Measurements from ENCODE around the gene RBBP8NL.
"Not testable (repeated sequence)": the region's sequence is repeated elsewhere in the genome, so short reads cannot be mapped to it uniquely, and the experiment has no call there.

RBBP8NL gene

DNA sequence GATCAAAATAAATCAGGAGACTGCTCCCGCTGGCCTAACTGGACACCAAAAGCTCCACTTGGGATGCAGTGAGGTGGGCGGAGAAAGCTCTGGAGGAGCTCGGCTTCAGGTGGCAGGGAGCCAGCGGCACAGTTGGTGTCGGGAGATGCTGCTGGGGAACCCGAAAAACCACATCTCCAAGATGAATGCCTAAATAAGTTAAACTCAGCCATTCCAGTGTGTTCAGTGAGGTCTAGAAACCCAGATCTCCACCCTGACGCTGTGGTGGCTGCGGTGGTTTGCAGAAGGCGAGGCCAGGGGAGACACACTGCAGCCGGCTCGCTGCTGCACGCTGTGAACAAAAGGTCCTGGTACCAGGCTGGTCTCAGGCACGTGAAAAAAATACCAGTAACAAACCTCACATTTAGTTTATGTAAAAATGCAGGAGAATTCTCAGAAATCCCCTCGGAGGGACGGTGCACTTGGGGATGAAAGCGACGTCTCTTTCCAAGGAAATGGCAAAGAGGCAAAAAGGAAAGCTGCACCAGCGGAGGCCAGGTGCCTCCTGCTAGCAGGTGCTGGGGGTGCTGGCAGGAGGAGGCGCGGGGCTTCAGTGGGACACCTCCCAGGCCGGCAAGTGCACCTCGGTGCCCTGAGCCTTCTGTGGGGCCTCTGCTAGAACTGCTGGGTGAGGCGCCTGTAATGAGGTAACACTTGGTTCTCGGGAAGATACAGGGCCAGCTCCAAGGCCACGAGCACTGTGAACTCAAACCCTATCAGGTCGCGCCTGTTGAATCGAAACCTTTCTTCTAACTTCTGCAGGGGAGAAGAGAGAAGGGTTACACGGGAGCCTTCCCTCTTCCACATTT lies 36.8 kb downstream of the RBBP8NL start:
- DNase-seq: no peak

DNA sequence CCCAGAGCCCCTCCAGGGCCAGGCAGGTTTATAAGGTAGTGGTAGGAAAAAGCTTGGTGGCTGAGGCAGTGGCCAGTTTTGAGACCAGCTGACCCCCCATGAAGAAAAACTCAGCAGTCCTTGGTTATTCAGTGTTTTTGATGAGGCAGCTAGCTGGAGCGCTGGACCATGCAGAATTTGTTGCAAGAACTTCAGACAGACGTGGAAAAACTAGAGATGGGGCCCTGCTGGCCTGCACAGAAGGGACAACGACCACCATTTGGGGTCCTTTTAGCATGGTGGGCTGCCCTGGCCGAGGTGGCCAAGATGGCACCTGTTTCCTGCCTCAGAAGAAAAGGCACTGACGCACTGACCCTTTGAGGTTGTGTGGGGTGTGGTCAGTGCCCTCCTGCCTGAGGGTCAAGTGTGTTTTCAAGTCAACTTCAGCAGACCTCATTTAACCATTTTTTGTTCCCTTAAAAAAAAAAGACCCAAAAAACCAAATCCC lies 37.7 kb downstream of the RBBP8NL start:
- DNase-seq: no peak

DNA sequence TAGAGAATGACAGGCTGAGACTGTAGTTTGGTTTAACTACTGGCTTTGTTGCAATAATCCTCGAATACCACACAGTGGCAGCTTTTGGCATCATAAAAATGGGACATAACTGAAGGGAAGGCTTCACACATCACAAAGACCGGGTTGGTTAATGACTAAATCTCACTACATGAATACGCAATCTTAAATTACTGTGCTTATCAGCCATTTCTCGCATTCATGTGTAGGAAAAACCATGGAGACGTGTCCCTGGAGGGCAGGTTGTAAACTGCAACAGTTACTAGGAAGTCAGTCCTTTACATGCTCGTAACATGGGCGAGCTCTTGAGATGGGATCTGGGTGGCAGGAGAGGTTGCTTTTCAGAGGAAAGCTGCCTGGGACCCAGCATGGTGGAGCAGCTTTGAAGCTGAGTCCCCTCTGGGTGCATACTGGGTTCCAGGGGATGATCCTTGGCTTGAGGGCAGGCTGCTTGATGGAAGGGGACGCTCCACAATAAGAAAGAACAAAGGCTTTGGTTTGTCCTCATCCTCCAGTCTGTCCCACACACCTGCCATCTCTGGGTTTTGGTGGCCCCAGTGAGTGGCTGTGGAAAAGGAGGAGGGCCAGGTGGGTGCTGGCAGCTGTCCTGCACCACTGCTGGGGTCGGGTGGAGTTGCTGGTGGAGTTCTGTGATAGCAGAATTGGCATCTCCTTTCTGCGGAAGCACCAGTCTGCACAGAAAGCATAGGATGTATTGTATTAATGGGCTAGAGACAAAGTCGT lies 38.3 kb downstream of the RBBP8NL start:
- no peak for DNase-seq

DNA sequence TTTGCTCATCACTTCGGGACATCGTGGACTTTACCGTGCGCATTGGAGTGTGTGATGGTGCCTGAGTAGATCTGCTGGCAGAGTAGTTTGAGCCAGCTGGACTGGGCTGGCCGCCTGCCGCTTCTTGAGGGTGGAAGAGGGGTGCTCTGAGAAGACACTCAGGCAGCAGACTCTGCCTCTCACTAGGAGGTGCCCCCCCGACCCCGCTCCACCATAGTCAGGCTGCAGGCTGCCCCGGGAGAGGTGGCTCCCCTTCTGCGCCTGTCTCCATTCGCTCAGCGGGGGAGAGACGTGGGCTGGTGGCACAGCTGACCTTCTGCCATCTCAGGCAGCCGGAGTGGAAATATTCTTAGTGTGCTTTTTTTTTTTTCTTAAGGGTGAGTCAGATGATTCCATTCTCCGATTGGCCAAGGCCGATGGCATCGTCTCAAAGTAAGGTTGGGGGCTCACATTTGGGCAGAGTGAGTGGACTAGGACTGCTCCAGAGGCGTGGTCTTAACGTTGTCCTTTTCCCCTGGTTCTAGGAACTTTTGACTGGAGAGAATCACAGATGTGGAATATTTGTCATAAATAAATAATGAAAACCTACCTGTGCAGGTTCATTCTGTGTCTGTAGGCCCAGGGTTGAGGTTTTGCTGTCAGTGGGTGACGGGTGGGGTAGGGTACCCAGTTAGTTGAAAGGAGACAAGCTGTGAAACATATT lies 39.3 kb downstream of the RBBP8NL start:
- no peak for DNase-seq

DNA sequence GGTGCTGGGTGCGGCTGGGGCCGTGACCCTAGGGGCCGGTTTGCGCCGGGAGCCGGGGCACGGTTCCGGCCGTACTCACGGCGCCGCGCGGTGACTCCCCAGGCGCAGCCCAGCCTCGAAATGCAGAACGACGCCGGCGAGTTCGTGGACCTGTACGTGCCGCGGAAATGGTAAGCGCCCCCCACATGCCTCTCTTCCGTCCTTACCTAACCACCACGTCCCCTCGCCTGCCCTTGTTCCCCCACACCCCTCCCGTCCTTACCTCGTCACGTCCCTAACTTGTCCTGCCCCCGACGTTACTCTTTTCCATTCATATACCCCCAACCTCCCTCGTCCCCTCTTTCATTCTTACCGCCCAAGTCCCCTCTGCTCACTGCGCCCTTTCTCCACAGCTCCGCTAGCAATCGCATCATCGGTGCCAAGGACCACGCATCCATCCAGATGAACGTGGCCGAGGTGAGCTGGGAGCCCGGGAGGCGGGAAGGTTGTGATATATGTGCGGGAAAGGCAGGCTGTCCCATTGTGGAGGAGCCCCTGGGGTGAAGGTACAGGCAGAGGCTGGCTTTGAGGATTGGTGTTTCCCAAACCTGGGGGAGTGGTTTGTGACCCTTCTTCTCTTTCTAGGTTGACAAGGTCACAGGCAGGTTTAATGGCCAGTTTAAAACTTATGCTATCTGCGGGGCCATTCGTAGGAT lies 40.0 kb downstream of the RBBP8NL start:
- DNase-seq: no peak

DNA sequence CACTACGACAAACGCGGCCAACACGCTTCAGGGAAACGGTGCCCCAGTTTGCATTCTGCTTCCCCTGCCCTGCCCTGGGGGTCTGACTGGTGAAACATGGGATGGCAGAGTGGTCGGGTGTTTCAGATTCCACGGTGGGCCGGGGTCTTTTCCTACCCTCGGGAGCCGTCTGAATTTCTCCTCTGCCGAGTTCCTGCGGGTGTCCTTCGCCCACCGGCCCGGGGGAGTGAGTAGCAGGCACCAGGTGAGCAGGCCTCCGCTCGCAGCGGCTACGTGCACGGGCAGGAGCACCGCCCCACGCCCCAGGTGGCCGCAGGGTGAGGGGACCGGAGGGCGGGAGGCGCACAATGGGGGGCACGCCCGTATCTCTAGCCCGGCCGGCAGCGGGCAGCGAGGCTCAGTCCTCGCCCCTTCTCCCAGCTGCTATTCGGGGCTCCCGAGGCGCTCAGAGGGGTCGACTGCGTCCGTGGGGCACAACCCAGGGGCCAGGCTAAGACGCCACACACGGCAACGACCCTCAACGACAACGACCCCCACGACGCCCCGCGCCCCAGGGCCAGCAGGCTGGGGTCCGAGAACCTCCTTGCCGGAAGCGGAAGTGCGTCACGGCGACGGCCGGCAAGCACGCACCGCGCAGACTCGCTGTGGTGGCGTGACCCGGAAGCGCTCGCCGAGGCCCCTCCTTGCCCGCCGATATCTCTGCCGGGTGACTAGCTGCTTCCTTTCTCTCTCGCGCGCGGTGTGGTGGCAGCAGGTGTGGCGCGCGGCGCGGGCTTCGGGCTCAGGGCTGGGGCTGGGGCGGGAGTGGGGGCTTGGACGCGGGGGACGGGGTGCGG lies 40.7 kb downstream of the RBBP8NL start, which contains the start of gene RPS21:
RPS21 (plus strand) TSS at position 721 of the 836 bp plus-strand sequence. CDS start 236 bp downstream, outside the sequence.
- peak; percentile 95 for DNase-seq

DNA sequence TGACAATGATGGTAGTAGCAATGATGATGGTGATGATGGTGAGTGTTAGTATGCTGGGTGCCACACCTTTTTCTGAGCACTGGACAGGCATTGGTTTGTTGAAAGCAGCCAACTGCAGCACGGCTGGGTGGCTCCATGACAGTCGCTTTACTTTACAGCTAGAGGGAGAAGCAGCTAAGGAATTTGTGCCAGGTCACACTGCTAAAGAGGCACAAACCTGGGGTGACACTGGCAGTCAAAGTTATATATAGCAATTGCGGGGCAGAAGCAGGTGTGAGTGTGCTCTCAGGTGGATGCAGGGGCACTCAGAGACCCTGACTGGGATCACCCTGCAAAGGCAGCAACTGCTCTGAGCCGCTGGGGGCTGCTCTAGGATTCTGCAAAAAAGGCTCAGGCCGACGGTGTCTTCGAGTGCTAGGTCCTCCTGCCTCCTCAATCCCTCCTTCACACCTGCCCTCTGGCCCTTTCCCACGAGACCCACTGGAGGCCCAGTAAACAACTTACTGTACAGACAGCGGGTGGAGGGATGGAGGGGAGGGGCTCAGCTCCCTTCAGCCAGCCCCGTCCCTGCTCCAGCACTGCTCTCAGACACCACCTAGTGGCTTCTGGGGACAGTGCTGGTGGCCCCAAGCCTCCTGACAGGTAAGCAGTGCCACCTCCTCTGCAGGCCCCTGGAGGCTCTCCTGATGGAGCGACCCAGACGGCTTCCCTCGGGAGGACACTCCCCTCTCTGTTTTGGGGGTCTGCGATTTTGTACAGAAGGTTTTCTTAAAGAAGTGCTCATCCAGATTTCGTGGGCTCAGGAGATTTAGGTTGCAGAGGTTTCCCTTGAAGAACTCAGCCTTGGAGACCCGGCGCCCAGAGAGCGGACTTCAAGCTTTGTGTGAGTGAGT lies 44.8 kb downstream of the RBBP8NL start:
- peak; percentile 82 for DNase-seq

DNA sequence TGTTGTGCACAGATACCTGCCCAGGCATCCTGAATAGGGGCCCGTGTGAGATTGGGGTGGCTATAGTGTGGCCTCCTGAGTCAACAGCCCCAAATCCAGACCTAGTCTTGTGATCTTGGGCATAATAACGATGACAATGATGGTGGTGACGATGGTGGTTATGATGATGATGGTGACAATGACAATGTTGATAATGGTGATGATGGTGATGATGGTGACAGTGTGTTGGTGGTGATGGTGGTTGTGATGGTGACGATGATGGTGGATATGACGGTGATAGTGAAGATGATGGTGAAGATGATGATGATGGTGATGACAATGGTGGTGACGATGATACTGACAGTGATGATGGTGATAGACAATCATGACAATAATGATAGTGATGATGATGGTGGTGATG lies 45.5 kb downstream of the RBBP8NL start:
- DNase-seq: no peak

DNA sequence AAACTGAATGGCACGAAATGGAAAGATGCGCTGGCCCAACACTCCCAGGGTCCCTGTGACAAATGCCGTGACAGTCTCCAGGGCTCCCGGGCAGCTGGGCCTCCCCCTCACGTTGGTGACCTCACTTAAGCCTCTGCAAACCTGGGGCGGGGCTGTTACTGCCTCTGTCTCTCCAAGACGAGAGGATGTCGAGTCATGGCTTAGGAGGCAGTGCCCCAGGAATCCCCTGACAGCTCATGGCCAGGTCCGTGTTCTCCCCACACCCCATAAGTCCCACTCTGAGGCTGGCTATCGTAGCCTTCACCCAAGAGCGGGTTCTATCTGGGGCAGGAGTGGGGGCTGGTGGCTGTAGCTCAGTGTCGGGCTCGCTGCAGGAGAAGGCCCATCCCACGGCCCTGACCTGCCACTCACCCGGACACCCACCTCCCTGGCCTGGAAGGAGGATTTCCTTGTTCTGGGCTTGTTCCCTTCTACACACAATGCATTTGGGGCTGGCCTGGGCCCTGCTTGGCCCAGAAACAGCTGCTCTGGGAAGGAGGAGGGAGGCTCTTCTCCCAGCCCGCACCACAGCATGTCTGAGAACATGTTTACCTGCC lies 46.0 kb downstream of the RBBP8NL start:
- DNase-seq: no peak

DNA sequence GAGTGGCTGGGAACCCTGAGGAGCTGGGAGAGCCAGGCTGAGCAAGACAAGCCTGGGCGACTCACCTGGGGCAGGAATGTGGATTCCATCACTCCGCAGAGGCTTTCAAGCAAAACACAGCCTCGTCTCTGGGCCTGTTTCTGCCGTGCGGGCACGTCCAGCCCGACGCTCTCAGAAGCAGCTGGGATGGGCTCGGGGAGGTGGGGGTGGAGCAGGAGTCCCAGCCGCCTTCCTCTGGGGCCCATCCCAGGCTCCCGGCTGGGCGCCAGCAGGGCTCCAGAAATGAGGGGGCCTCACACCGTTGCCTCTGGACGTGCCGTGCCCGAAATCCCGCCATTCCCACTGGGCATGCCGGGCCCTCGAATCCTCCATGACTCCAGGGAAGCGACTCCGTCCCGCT lies 49.1 kb downstream of the RBBP8NL start:
- DNase-seq: no peak

DNA sequence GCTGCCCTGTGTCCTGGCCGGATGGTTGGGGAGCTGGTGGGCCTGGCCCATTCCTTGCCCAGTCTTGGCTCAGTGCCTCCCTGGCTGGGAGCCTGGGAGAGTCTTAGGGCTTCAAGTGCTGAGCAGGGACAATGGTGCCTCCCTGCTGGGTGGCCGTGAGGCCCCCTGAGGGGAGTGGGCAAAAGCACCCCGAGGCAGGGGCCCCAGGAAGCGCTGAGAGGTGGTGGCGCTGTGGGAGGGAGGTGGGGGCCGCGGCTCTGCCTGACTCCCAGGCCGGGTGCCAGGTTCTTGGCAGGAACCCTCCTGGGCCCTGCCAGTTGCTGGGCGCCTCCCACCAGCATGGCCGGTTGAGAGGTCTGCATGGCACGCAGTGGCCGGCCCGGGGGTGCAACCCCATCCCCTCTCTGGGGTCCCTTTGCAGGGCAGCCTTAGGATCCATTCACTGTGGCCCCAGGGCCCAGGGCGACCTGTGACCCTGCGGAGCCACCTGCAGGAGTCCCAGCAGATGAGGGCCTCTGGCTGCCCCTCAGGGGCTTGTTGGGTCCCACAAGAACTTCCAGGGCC lies 49.6 kb downstream of the RBBP8NL start:
- DNase-seq: no peak

DNA sequence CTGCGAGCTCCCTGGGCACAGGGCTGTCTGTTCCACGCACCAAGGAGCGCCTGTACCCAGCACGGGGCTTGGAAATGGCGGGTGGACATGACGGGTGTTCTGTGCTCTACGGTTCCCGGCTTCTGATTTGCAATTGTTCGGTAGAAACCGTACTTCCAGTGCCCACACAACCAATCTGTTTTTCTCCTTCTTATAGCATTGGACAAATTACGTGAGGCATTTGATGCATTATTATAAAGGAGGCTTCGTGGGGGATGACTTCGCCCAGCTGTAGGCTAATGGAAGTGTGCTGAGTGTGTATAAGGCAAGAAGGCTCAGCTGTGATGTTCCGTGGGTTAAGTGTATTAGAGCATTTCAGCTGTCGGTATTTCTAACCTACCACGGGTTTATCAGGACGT lies 50.3 kb downstream of the RBBP8NL start:
- no peak for DNase-seq

DNA sequence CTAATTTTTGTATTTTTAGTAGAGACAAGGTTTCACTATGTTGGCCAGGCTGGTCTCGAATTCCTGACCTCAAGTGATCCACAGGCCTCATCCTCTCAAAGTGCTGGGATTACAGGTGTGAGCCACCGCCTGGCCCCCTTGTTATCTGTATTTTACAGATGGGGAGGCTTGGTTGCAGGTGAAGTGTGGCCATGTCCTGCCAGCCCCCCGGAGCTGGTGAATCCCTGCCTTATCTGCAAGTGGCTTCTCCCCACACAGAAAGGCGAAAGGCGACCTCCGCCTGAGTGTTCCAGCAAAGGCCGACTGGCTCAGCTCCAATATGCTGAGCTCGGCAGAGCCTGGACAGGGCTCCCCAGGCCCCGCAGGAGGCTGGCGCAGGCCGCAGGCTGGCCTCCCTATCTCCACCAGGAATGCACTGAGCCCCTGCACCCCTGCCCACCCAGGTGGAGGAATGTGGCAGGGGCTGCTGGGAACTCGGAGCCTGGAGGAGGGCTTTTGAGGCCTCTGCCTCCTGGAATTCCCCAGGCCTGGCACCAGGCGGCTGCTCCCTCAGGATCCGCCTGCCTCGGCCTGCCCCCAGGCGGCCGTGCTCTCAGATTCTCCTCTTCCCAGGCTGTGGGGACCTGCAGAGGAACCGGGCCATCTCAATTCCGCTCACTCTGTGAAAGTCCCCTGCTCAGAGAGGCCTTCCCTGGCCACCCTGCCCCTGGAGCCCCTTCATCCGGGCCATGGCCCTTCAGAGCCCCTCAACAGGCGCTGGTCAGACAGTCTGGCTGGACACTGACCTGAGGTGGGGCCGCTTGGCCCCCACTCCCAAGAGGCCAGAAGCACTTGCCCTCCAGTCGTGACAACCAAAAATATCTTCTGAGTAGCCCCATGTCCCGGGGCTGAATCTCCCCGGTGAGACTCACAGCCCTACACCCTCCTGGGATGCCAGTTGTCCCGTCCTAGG lies 51.0 kb downstream of the RBBP8NL start:
- no peak for DNase-seq

DNA sequence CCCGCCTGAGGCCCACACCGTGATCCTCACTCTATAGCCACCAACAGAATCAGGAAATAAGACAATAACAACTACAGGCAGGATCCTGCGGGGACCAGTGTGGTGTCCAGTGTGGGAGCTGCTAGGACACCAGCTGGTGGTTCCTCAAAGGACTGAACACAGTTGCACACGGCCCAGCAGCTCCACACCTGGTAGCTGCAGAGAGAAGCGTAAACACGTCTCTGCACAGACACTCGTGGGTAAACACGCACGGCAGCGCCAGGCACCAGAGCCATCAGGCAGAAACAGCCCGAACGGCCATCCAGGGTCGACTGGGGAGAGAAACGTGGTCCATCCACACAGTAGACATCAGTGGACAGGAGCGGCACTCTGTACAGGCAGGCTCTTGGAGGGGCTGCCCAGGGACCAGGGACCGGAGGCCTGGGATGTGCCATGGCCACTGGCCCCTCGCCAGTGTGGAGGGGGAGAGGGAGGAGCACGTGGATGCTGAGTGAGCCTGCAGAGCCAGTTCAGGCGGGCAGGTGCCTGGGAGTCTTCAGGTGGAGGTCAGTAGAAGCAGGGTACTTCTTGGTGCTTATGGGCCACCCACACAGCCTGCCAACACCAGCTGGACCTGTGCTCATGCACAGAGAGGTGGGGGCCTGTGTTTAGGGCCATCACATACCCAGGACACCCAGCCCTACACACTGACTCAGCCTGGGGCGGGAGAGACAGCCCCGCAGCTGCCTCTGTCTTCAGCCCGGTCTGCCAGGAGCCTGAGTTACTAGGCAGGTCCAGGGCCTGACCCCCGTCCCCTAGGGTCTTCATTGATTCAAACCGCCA lies 52.8 kb downstream of the RBBP8NL start:
- DNase-seq: no peak

DNA sequence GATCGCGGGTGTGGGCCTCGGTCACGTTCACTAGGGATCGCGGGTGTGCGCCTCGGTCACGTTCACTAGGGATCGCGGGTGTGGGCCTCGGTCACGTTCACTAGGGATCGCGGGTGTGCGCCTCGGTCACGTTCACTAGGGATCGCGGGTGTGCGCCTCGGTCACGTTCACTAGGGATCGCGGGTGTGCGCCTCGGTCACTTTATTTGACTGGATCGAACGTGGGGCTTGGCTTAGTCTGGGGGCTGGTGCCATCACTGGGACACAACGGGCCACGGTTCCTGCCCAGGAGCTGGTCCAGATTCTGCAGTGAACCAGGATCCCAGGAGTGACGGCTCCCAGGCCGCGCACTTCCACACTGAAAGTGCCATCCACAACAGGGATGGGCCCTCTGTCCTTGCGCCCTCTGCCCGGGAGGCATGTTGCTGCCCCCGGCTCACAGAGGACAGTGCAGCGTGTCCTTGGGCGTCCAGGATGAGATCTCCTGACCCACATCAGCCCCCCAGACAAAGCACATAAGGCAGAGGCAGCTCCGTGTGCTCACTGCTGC lies 53.6 kb downstream of the RBBP8NL start:
- not testable (repeated sequence) for DNase-seq

DNA sequence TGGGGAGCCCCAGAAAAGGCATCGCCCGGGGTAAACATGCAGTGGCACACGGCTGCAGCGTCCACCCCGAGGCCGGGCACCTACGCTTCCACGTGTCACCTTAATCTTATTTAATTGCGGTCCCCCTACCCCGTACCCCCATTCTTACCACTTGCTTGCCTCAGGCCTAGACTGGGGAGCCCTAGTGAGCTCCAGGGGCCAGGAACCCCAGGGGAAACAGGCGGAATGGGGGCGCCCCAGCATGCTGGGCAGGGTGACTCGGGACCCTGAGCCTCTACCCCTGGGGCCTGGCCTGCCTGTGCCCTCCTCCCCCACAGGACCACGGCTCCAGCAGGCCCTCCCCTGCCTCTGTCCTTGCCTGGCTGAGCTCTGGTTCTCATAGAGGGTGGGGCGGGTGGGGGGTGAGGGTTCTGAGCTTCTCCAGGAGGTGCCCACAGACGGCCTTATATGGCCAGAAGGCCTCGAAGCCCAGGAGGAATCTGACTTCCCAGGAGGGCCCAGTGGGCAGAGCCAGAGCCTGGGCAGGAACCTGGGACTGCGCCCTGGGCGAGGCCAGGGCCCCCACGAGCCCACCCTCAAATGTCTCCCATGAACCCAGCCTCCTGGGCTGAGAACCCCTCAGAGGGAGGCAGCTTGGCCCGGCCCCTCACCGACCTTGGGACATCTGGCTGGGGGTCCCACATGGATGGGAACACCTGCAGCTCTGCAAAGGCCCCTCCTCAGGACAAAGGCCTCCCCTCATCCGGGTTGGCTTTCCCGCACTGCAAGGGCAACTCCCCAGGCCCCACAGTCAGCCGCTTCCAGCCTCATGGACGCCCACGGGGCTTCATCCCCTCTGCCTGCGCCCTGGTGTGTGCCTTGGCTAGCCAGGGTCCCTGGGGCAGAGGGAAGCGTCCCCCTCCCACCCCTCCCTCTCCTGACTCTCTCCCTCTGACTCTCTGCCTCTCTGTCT lies 55.0 kb downstream of the RBBP8NL start:
- no peak for DNase-seq

Measured in CD4-positive, alpha-beta T cell treated with Interleukin-17A for 4 hours (primary cell).